ENCODE results near the gene KRTAP21-2.

GRCh38 chr21:30707409-30707808 lies 39.6 kb downstream of the KRTAP21-2 start:
- TF ChIP-seq, protein P1, sequence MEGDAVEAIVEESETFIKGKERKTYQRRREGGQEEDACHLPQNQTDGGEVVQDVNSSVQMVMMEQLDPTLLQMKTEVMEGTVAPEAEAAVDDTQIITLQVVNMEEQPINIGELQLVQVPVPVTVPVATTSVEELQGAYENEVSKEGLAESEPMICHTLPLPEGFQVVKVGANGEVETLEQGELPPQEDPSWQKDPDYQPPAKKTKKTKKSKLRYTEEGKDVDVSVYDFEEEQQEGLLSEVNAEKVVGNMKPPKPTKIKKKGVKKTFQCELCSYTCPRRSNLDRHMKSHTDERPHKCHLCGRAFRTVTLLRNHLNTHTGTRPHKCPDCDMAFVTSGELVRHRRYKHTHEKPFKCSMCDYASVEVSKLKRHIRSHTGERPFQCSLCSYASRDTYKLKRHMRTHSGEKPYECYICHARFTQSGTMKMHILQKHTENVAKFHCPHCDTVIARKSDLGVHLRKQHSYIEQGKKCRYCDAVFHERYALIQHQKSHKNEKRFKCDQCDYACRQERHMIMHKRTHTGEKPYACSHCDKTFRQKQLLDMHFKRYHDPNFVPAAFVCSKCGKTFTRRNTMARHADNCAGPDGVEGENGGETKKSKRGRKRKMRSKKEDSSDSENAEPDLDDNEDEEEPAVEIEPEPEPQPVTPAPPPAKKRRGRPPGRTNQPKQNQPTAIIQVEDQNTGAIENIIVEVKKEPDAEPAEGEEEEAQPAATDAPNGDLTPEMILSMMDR (IDR thresholded peaks at IDR 0.05): no peak
- no peak for TF ChIP-seq POLR2A (IDR thresholded peaks at IDR 0.05)

Measured in heart left ventricle (tissue), 13 donors.